SK-N-SH treated with all-trans-retinoic acid at 6 μM for 48 hours (cell line): Measurements from ENCODE around the gene TATDN3.

Experiments
- ATAC-seq: fragments of 200-7000 bp; cut with Tn5 transposase; 3 replicates; pipeline ENCODE4 v1.9.1; 2020; ENCODE audit warnings: mild to moderate bottlenecking, moderate library complexity
- ARNTL ChIP-seq: fragments of 450-650 bp; formaldehyde crosslinking; IDR thresholded peaks from 2 replicates; pipeline ENCODE4 v1.5.0; 2020; ENCODE audit warnings: low read depth, mild to moderate bottlenecking, moderate library complexity, borderline replicate concordance
- BACH2 ChIP-seq: fragments of 250-450 bp; sonication (Bioruptor Pico); IDR thresholded peaks from 2 replicates; pipeline ENCODE4 v1.9.0; 2021; ENCODE audit warnings: mild to moderate bottlenecking, borderline replicate concordance
- CSDC2 ChIP-seq: fragments of 250-450 bp; sonication (Bioruptor Pico); IDR thresholded peaks from 2 replicates; pipeline ENCODE4 v1.5.0; 2020; ENCODE audit warnings: mild to moderate bottlenecking, moderate library complexity
- GLIS3 ChIP-seq: fragments of 250-450 bp; sonication (Bioruptor Pico); IDR thresholded peaks from 2 replicates; pipeline ENCODE4 v1.5.0; 2020; ENCODE audit warnings: mild to moderate bottlenecking, moderate library complexity
- OSR1 ChIP-seq: fragments of 250-450 bp; sonication (Bioruptor Pico); IDR thresholded peaks from 2 replicates; pipeline ENCODE4 v1.8.0; 2022; ENCODE audit warnings: moderate library complexity, mild to moderate bottlenecking, inconsistent platforms
- POU6F1 ChIP-seq: fragments of 250-450 bp; sonication (Bioruptor Pico); IDR thresholded peaks from 2 replicates; pipeline ENCODE4 v1.8.0; 2021; ENCODE audit warnings: low read depth, mild to moderate bottlenecking, moderate library complexity, borderline replicate concordance
- PPARA ChIP-seq: fragments of 250-450 bp; sonication (Bioruptor Pico); IDR thresholded peaks from 2 replicates; pipeline ENCODE4 v1.5.0; 2020; ENCODE audit warnings: mild to moderate bottlenecking, borderline replicate concordance
- RARB ChIP-seq: fragments of 250-450 bp; sonication (Bioruptor Pico); IDR thresholded peaks from 2 replicates; pipeline ENCODE4 v1.8.0; 2021; ENCODE audit warnings: mild to moderate bottlenecking, moderate library complexity
- SNAI2 ChIP-seq: fragments of 250-450 bp; sonication (Bioruptor Pico); IDR thresholded peaks from 2 replicates; pipeline ENCODE4 v1.5.0; 2020; ENCODE audit warnings: mild to moderate bottlenecking, moderate library complexity
- TCF4 ChIP-seq: fragments of 250-450 bp; sonication (Bioruptor Pico); IDR thresholded peaks from 2 replicates; pipeline ENCODE4 v1.8.0; 2021; ENCODE audit warnings: mild to moderate bottlenecking, moderate library complexity, borderline replicate concordance
- TOX ChIP-seq: fragments of 250-450 bp; sonication (Bioruptor Pico); IDR thresholded peaks from 2 replicates; pipeline ENCODE4 v1.8.0; 2021; ENCODE audit warnings: mild to moderate bottlenecking, moderate library complexity, borderline replicate concordance
- TSHZ2 ChIP-seq: fragments of 250-450 bp; sonication (Bioruptor Pico); IDR thresholded peaks from 2 replicates; pipeline ENCODE4 v1.5.0; 2020; ENCODE audit warnings: mild to moderate bottlenecking, moderate library complexity
- ZC3H10 ChIP-seq: fragments of 250-450 bp; sonication (Bioruptor Pico); IDR thresholded peaks from 2 replicates; pipeline ENCODE4 v1.5.1; 2021; ENCODE audit warnings: mild to moderate bottlenecking, moderate library complexity
- ZFP3 ChIP-seq: fragments of 250-450 bp; sonication (Bioruptor Pico); IDR thresholded peaks from 2 replicates; pipeline ENCODE4 v1.5.0; 2020; ENCODE audit warnings: mild to moderate bottlenecking, moderate library complexity
- ZFP30 ChIP-seq: fragments of 450-650 bp; formaldehyde crosslinking; IDR thresholded peaks from 2 replicates; pipeline ENCODE4 v1.5.0; 2022; ENCODE audit warnings: mild to moderate bottlenecking, moderate library complexity
- ZNF565 ChIP-seq: fragments of 450-650 bp; formaldehyde crosslinking; conservative IDR thresholded peaks from 2 replicates; pipeline ENCODE4 v1.5.0; 2020; ENCODE audit warnings: low read depth, mild to moderate bottlenecking, moderate library complexity
- ZNF70 ChIP-seq: fragments of 450-650 bp; formaldehyde crosslinking; IDR thresholded peaks from 2 replicates; pipeline ENCODE4 v1.5.0; 2020; ENCODE audit warnings: mild to moderate bottlenecking, moderate library complexity
- ZNF8 ChIP-seq: fragments of 450-650 bp; formaldehyde crosslinking; IDR thresholded peaks from 2 replicates; pipeline ENCODE4 v1.5.0; 2020; ENCODE audit warnings: mild to moderate bottlenecking, moderate library complexity
- TF ChIP-seq, protein P1 (sequence below): fragments of 250-450 bp; sonication (Bioruptor Pico); IDR thresholded peaks from 2 replicates; pipeline ENCODE4 v1.8.0; 2020; ENCODE audit warnings: mild to moderate bottlenecking, moderate library complexity, borderline replicate concordance
- TF ChIP-seq, protein P2 (sequence below): fragments of 250-450 bp; sonication (Bioruptor Pico); IDR thresholded peaks from 2 replicates; pipeline ENCODE4 v1.5.1; 2020; ENCODE audit warnings: low read depth, mild to moderate bottlenecking, moderate library complexity

TATDN3 gene

GRCh38 chr1:212792396-212792908, 758 bp downstream of the TATDN3 start (continued):
- TF ChIP-seq POU6F1 (CRISPR knock-in tag) = no peak
- TF ChIP-seq ZNF565 (CRISPR knock-in tag) = no peak
- no peak for TF ChIP-seq OSR1 (CRISPR knock-in tag)
- no peak for TF ChIP-seq TCF4
- TF ChIP-seq ZFP3 (CRISPR knock-in tag) = no peak
- no peak for TF ChIP-seq TOX
- no peak for TF ChIP-seq ZFP30

DNA sequence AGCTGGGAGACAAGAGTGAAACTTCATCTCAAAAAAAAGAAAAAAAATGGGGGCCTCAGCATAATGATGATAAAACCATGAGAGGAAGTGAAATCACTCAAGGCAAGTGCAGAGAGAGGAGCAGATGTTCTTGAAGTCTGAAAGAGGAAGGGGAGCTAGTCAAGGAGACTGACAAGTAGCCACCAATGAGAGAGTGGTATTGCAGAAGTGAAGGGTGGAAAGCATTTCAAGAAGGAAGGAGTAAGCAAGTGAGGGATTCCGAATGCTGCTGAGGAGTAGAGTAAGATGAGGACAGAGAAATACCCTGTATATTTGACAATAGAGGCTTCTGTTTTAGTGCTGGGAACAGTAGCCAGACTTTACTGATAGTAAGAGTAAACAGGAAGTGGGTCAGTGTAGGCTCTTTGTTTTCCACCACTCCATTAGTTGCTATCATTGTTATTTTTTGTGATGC, 2.9 kb downstream of the TATDN3 start:
- no peak for ATAC-seq

GRCh38 chr1:212797681-212798080, 6.0 kb downstream of the TATDN3 start:
- TF ChIP-seq ZFP30 = no peak
- no peak for TF ChIP-seq ARNTL (CRISPR knock-in tag)
- TF ChIP-seq POU6F1 (CRISPR knock-in tag) = no peak
- no peak for TF ChIP-seq ZFP3 (CRISPR knock-in tag)
- TF ChIP-seq RARB (CRISPR knock-in tag) = no peak
- TF ChIP-seq GLIS3 (CRISPR knock-in tag) = no peak
- TF ChIP-seq ZC3H10 (CRISPR knock-in tag) = no peak
- TF ChIP-seq CSDC2 = no peak
- no peak for TF ChIP-seq SNAI2 (CRISPR knock-in tag)
- TF ChIP-seq ZNF70 (CRISPR knock-in tag) = no peak
- TF ChIP-seq TCF4 = no peak
- no peak for TF ChIP-seq ZNF8 (CRISPR knock-in tag)
- no peak for ATAC-seq

More for the DNA sequence above, 2.9 kb downstream of the TATDN3 start:
- TF ChIP-seq ZFP3 (CRISPR knock-in tag) = no peak
- TF ChIP-seq ZC3H10 (CRISPR knock-in tag) = no peak
- TF ChIP-seq POU6F1 (CRISPR knock-in tag) = no peak
- TF ChIP-seq CSDC2 = no peak
- TF ChIP-seq, protein P1, sequence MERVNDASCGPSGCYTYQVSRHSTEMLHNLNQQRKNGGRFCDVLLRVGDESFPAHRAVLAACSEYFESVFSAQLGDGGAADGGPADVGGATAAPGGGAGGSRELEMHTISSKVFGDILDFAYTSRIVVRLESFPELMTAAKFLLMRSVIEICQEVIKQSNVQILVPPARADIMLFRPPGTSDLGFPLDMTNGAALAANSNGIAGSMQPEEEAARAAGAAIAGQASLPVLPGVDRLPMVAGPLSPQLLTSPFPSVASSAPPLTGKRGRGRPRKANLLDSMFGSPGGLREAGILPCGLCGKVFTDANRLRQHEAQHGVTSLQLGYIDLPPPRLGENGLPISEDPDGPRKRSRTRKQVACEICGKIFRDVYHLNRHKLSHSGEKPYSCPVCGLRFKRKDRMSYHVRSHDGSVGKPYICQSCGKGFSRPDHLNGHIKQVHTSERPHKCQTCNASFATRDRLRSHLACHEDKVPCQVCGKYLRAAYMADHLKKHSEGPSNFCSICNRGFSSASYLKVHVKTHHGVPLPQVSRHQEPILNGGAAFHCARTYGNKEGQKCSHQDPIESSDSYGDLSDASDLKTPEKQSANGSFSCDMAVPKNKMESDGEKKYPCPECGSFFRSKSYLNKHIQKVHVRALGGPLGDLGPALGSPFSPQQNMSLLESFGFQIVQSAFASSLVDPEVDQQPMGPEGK (CRISPR knock-in tag) = no peak
- no peak for TF ChIP-seq TOX
- TF ChIP-seq, protein P2, sequence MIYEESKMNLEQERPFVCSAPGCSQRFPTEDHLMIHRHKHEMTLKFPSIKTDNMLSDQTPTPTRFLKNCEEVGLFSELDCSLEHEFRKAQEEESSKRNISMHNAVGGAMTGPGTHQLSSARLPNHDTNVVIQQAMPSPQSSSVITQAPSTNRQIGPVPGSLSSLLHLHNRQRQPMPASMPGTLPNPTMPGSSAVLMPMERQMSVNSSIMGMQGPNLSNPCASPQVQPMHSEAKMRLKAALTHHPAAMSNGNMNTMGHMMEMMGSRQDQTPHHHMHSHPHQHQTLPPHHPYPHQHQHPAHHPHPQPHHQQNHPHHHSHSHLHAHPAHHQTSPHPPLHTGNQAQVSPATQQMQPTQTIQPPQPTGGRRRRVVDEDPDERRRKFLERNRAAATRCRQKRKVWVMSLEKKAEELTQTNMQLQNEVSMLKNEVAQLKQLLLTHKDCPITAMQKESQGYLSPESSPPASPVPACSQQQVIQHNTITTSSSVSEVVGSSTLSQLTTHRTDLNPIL (CRISPR knock-in tag) = no peak
- no peak for TF ChIP-seq PPARA (CRISPR knock-in tag)
- no peak for TF ChIP-seq TCF4
- TF ChIP-seq ZNF8 (CRISPR knock-in tag) = no peak
- TF ChIP-seq OSR1 (CRISPR knock-in tag) = no peak
- no peak for TF ChIP-seq SNAI2 (CRISPR knock-in tag)
- TF ChIP-seq ZNF565 (CRISPR knock-in tag) = no peak

- no peak for ATAC-seq
- TF ChIP-seq ZFP30 (no peak), ZNF70 (CRISPR knock-in tag) (no peak), TCF4 (no peak), PPARA (CRISPR knock-in tag) (no peak), TSHZ2 (CRISPR knock-in tag) (no peak), BACH2 (no peak), TOX (no peak), SNAI2 (CRISPR knock-in tag) (no peak), ZC3H10 (CRISPR knock-in tag) (no peak), OSR1 (CRISPR knock-in tag) (no peak), POU6F1 (CRISPR knock-in tag) (no peak), ZNF8 (CRISPR knock-in tag) (no peak)
Observed at GRCh38 chr1:212805767-212806166, 14.1 kb downstream of the TATDN3 start.
